Measurements from ENCODE around the gene UBA5.

DNA sequence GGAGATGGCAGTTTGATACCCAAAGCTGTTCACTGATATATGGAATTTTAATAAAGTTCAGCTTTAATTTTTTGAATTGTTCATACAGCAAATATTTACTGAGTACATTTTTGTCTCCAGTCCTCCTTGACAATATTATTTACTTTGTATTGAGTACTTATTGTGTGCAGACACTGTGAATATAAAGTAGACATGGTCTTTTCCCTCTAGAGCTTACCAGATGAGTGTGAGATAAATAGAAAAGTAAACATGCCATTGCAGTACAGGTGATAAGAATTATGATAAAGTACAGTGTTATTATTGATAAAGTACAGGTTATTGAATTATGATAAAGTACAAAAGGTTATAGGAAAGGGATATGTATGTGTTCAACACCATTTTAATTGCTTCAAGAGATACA, 2.1 kb downstream of the UBA5 start:
- TF ChIP-seq, protein P1, sequence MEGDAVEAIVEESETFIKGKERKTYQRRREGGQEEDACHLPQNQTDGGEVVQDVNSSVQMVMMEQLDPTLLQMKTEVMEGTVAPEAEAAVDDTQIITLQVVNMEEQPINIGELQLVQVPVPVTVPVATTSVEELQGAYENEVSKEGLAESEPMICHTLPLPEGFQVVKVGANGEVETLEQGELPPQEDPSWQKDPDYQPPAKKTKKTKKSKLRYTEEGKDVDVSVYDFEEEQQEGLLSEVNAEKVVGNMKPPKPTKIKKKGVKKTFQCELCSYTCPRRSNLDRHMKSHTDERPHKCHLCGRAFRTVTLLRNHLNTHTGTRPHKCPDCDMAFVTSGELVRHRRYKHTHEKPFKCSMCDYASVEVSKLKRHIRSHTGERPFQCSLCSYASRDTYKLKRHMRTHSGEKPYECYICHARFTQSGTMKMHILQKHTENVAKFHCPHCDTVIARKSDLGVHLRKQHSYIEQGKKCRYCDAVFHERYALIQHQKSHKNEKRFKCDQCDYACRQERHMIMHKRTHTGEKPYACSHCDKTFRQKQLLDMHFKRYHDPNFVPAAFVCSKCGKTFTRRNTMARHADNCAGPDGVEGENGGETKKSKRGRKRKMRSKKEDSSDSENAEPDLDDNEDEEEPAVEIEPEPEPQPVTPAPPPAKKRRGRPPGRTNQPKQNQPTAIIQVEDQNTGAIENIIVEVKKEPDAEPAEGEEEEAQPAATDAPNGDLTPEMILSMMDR (IDR thresholded peaks at IDR 0.05) = no peak
- no peak for TF ChIP-seq EP300 (IDR thresholded peaks at IDR 0.05)
- TF ChIP-seq GATA3 (IDR thresholded peaks at IDR 0.05; ENCODE audit: borderline replicate concordance) = no peak
- no peak for TF ChIP-seq POLR2A (IDR thresholded peaks at IDR 0.05; ENCODE audit: low read length)
- TF ChIP-seq, protein P2, sequence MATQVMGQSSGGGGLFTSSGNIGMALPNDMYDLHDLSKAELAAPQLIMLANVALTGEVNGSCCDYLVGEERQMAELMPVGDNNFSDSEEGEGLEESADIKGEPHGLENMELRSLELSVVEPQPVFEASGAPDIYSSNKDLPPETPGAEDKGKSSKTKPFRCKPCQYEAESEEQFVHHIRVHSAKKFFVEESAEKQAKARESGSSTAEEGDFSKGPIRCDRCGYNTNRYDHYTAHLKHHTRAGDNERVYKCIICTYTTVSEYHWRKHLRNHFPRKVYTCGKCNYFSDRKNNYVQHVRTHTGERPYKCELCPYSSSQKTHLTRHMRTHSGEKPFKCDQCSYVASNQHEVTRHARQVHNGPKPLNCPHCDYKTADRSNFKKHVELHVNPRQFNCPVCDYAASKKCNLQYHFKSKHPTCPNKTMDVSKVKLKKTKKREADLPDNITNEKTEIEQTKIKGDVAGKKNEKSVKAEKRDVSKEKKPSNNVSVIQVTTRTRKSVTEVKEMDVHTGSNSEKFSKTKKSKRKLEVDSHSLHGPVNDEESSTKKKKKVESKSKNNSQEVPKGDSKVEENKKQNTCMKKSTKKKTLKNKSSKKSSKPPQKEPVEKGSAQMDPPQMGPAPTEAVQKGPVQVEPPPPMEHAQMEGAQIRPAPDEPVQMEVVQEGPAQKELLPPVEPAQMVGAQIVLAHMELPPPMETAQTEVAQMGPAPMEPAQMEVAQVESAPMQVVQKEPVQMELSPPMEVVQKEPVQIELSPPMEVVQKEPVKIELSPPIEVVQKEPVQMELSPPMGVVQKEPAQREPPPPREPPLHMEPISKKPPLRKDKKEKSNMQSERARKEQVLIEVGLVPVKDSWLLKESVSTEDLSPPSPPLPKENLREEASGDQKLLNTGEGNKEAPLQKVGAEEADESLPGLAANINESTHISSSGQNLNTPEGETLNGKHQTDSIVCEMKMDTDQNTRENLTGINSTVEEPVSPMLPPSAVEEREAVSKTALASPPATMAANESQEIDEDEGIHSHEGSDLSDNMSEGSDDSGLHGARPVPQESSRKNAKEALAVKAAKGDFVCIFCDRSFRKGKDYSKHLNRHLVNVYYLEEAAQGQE (IDR thresholded peaks at IDR 0.05) = no peak
- no peak for TF ChIP-seq RCOR1 (IDR thresholded peaks at IDR 0.05; ENCODE audit: low read depth, low read length)
- no peak for TF ChIP-seq RAD21 (conservative IDR thresholded peaks at IDR 0.05 in 1 of 2, IDR thresholded peaks at IDR 0.05 in 1 of 2)
- TF ChIP-seq, protein P3, sequence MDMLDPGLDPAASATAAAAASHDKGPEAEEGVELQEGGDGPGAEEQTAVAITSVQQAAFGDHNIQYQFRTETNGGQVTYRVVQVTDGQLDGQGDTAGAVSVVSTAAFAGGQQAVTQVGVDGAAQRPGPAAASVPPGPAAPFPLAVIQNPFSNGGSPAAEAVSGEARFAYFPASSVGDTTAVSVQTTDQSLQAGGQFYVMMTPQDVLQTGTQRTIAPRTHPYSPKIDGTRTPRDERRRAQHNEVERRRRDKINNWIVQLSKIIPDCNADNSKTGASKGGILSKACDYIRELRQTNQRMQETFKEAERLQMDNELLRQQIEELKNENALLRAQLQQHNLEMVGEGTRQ (IDR thresholded peaks at IDR 0.05) = no peak
- TF ChIP-seq, protein P4, sequence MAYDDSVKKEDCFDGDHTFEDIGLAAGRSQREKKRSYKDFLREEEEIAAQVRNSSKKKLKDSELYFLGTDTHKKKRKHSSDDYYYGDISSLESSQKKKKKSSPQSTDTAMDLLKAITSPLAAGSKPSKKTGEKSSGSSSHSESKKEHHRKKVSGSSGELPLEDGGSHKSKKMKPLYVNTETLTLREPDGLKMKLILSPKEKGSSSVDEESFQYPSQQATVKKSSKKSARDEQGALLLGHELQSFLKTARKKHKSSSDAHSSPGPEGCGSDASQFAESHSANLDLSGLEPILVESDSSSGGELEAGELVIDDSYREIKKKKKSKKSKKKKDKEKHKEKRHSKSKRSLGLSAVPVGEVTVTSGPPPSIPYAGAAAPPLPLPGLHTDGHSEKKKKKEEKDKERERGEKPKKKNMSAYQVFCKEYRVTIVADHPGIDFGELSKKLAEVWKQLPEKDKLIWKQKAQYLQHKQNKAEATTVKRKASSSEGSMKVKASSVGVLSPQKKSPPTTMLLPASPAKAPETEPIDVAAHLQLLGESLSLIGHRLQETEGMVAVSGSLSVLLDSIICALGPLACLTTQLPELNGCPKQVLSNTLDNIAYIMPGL (CRISPR knock-in tag; IDR thresholded peaks at IDR 0.05; ENCODE audit: borderline replicate concordance) = no peak
